Activated naive CD4-positive, alpha-beta T cell treated with anti-CD3 and anti-CD28 coated beads, Interleukin-2, amount 50 U/mL, for 24 hours (primary cell): ENCODE results near the gene GATB.
A peak's percentile ranks its signal among the peaks of the same experiment; 100 is the strongest.

Experiments
- H3K27ac Mint-ChIP-seq: one replicate; pipeline ENCODE4 v1.8.0; 2021; ENCODE audit warnings: mild to moderate bottlenecking, mixed read lengths
- H3K27me3 Mint-ChIP-seq: one replicate; pipeline ENCODE4 v1.8.0; 2021; ENCODE audit warnings: mixed read lengths
- H3K36me3 Mint-ChIP-seq: one replicate; pipeline ENCODE4 v1.8.0; 2021; ENCODE audit warnings: mixed read lengths
- H3K4me1 Mint-ChIP-seq: one replicate; pipeline ENCODE4 v1.8.0; 2021; ENCODE audit warnings: mixed read lengths
- H3K4me3 Mint-ChIP-seq: one replicate; pipeline ENCODE4 v1.8.0; 2021; ENCODE audit warnings: mild to moderate bottlenecking, mixed read lengths
- H3K9me3 Mint-ChIP-seq: one replicate; pipeline ENCODE4 v1.8.0; 2021; ENCODE audit warnings: mixed read lengths

GATB gene, protein sequence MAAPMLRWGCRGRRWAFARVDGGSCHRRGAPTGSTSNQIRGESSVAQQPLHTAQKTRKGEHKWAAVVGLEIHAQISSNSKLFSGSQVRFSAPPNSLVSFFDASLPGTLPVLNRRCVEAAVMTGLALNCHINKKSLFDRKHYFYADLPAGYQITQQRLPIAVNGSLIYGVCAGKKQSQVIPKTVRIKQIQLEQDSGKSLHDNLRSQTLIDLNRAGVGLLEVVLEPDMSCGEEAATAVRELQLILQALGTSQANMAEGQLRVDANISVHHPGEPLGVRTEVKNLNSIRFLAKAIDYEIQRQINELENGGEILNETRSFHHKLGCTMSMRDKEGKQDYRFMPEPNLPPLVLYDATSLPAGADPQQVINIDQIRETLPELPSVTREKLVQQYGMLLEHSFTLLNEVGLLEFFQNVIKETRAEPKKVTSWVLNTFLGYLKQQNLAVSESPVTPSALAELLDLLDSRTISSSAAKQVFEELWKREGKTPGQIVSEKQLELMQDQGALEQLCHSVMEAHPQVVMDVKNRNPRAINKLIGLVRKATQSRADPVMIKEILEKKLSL

DNA sequence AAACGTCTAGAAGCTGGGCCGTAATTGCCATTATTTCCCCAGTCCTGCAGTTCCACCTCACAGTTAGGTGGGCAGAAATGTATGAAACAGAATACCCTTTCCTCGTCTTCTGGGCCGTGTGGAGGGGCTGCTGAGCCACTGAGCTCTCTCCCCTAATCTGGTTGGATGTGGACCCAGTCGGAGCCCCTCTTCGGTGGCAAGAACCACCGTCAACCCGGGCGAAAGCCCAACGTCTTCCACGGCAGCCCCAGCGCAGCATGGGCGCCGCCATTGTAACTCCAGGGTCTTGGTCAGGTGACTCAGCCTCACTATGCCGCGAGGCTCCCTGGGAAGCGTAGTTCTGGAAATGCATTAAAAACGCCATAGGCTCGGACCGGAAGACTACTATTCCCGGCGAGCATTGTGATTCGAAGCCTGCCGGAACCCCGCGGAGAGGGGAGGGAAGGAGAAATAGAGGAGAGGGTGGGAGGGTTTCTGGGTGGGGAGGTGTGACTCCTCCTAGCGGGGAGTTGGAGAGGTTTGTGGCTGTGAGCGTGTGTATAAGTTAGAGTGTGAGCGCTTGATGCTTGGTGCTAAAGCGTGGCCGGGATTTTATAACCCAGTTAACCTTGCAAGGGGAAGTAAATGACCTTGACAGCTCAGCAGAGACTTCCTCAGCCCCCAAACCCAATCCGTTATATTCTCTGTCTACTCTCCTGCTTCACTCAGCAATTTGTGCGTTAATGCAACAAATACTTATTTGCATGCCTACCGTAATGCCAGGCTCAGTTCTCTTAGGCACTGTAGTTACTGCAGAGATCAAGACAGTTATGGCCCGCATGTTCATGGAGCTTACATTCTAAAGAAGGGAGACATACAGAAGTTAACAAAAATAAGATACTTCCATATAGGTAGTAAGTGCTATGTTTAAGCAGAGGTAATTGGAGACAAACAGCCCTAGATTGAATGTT, at the start of gene GATB:
Gene GATB (minus strand): TSS at position 296 of the 950 bp plus-strand sequence. CDS start 25 bp downstream, at position 271.
- no peaks in the 10 kb centered on the region for H3K9me3 Mint-ChIP-seq
- H3K27me3 Mint-ChIP-seq, result no peaks in the 10 kb centered on the region
- peak within 1 kb of the TSS; percentile 99 for H3K4me3 Mint-ChIP-seq
- H3K36me3 Mint-ChIP-seq, result peaks cover 6% of the 10 kb centered on the region
- H3K4me1 Mint-ChIP-seq, result peaks cover 19% of the 10 kb centered on the region
- H3K27ac Mint-ChIP-seq, result peak within 1 kb of the TSS; percentile 99

DNA sequence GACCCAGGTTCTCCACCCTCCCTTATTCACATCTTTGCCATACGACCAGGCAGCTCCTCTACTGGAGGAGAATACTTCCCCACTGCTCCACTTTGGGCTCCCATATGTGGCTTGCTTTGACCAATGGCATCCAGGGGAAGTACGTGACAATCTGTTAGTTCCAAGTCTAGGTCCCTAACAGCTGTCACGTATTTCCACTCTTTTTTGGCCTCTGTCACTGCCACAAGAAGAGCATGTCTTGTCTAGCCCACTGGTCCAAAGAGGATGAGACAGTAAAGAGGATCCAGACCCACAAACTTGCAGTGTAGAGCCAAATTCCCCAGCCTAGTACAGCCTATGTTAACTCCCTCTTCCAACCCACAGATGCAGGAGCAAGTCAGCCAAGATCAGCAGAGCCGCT, 49.7 kb upstream of the GATB start:
- no peaks in the 10 kb centered on the region for H3K36me3 Mint-ChIP-seq
- H3K27ac Mint-ChIP-seq, result no peak overlapping the region
- no peaks in the 10 kb centered on the region for H3K9me3 Mint-ChIP-seq
- no peak overlapping the region for H3K4me3 Mint-ChIP-seq
- H3K27me3 Mint-ChIP-seq, result no peaks in the 10 kb centered on the region
- peaks cover 7% of the 10 kb centered on the region for H3K4me1 Mint-ChIP-seq

DNA sequence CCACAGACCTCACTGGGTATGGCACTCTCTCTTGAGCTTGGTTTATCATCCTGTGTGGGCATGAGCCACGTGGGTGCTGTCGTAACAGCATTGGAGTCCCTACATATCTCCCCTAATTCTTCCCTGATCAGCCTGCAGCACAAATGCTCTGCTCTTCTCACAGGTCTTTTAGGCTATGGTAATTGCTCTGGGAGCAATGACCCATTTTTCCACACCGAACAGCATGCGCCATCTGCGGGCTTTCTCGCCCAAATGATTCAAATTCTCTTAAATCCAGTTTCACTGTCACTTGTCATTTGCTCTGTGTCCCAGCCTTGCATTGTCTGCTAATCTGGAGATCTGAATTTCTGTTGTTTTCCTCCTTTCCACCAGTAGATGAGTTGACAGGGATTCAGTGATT, 48.9 kb upstream of the GATB start:
- no peaks in the 10 kb centered on the region for H3K9me3 Mint-ChIP-seq
- no peaks in the 10 kb centered on the region for H3K27me3 Mint-ChIP-seq
- no peak overlapping the region for H3K4me3 Mint-ChIP-seq
- peaks cover 7% of the 10 kb centered on the region for H3K4me1 Mint-ChIP-seq
- no peak overlapping the region for H3K27ac Mint-ChIP-seq
- H3K36me3 Mint-ChIP-seq, result no peaks in the 10 kb centered on the region

DNA sequence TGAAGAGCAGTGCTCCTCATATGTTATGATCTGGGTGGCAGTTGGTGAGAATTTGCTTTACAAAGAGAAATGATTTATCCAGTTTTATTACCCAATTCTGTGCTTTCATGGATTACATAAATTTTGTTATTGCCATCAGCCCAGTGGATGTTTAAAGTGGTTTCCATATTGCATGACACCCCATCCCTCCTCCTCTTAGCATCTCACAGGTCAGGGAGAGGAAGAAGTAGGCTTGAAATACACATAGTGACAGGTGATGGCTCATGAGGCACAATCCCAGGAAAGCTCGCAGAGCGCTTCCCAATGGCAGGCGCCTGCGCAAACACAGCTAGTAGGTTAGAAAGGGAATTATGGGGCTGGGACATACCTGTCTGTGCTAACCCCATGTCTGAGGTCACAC, 47.7 kb upstream of the GATB start:
- no peaks in the 10 kb centered on the region for H3K27me3 Mint-ChIP-seq
- H3K36me3 Mint-ChIP-seq, result no peaks in the 10 kb centered on the region
- no peak overlapping the region for H3K4me3 Mint-ChIP-seq
- peaks cover 7% of the 10 kb centered on the region for H3K4me1 Mint-ChIP-seq
- H3K27ac Mint-ChIP-seq, result no peak overlapping the region
- no peaks in the 10 kb centered on the region for H3K9me3 Mint-ChIP-seq

DNA sequence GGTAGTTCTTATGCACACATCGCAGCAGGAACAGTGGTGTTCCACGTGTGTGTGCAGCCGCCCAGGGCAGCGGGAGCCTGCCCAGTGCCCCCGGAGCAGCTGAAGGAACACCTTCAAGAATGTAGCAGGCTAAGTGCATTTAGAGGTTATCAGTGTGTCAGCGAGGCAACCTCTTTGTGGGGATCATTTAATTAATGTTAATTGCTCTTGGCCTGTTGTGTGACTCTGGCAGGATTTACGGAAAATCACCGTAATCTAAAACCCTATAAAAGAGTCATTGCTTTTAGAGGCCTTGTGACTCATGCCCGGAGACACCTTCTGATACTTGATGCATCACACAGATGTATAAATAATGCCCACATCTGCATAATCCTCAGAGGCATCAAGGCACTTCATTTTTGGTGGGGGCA, 47.3 kb upstream of the GATB start:
- Mint-ChIP-seq H3K36me3 (no peaks in the 10 kb centered on the region), H3K4me1 (peaks cover 7% of the 10 kb centered on the region), H3K9me3 (no peaks in the 10 kb centered on the region), H3K27me3 (no peaks in the 10 kb centered on the region), H3K4me3 (no peak overlapping the region), H3K27ac (no peak overlapping the region)

DNA sequence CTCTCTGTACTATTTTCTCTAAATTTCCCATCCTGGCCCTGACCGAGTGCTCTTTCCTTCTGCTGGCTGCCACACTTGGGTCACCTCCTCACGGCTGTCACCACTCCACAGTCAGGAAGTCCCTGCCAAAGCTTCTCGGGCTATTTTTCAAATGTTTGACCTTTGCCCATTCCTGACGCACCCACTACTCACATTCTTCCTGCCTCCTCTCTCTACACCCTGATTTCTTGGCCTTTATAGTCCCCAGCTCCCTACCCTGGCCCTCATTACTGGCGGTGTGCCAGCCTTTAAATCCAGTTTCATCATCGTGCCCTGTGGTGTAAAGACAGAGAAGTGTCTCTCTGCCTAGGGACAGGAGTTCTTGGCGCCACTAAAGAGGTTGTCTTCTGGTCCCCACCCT, 46.4 kb upstream of the GATB start:
- no peaks in the 10 kb centered on the region for H3K36me3 Mint-ChIP-seq
- H3K4me1 Mint-ChIP-seq, result peaks cover 7% of the 10 kb centered on the region
- no peaks in the 10 kb centered on the region for H3K9me3 Mint-ChIP-seq
- no peak overlapping the region for H3K27ac Mint-ChIP-seq
- no peak overlapping the region for H3K4me3 Mint-ChIP-seq
- H3K27me3 Mint-ChIP-seq, result no peaks in the 10 kb centered on the region

DNA sequence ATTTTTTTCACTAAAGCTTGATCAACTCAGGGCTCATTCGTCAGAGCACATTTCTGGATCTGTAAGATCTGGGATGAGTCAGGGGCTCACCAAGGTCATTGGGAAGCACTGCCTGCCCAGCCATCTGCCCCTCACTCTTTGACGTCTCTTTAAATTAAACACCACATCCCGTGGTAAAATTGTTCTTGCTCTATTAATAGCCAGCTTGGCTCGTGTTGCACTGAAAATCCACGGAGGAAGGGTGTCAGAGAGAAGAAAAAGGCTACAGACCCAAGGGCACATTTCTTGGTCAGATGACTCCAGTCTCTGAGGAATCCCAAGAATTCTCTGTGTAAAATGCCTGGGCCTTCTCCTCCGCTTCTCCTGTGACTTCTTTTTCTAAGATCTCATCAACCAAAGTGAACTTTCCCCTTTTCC, 45.7 kb upstream of the GATB start:
- H3K4me1 Mint-ChIP-seq, result peaks cover 2% of the 10 kb centered on the region
- H3K27me3 Mint-ChIP-seq, result no peaks in the 10 kb centered on the region
- no peak overlapping the region for H3K27ac Mint-ChIP-seq
- H3K36me3 Mint-ChIP-seq, result no peaks in the 10 kb centered on the region
- H3K4me3 Mint-ChIP-seq, result no peak overlapping the region
- H3K9me3 Mint-ChIP-seq, result no peaks in the 10 kb centered on the region

DNA sequence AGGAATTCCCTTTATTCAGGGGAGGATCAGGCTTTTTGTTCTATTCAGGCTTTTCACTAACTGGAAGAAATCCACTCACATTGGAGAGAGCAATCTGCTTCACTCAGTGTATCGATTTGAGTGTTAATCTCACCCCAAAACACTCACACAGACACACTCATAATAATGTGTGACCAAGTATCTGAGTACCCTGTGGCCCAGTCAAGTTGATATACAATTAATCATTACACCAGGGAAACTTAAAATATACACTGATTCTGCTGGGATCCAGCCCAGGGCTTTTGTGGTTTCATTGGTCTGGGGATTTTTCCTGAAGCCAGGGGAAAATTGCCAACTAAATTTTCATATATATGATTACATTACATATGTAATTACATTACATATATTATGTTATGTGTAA, 44.0 kb upstream of the GATB start:
- H3K27me3 Mint-ChIP-seq, result no peaks in the 10 kb centered on the region
- H3K36me3 Mint-ChIP-seq, result no peaks in the 10 kb centered on the region
- no peak overlapping the region for H3K27ac Mint-ChIP-seq
- H3K4me1 Mint-ChIP-seq, result no peaks in the 10 kb centered on the region
- no peak overlapping the region for H3K4me3 Mint-ChIP-seq
- no peaks in the 10 kb centered on the region for H3K9me3 Mint-ChIP-seq

DNA sequence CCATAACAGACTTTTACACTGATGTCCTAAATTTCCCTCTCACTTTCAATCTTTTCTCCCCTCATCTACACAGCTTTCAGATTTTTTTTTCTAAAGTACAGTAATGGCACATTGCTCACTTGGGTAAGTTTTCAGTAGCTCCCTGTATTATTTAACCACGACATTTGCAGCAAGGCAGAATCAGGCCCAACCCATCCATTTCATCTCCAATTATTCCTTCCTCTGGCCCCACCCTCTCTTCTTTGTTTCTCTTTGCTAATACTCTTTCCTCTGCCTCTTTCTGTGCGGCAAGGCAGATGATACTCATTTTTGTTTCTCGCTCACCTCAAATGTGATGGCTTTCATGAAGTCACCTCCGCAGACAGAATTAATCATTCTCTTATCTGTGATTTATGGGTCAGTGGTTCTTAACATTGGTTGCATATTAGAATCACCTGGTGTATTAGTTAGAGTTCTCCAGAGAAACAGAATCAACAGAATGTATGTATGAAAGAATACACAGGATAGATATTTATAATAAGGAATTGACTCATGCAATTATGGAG, 43.4 kb upstream of the GATB start:
- no peaks in the 10 kb centered on the region for H3K9me3 Mint-ChIP-seq
- H3K27me3 Mint-ChIP-seq, result no peaks in the 10 kb centered on the region
- no peak overlapping the region for H3K4me3 Mint-ChIP-seq
- no peak overlapping the region for H3K27ac Mint-ChIP-seq
- no peaks in the 10 kb centered on the region for H3K4me1 Mint-ChIP-seq
- no peaks in the 10 kb centered on the region for H3K36me3 Mint-ChIP-seq

DNA sequence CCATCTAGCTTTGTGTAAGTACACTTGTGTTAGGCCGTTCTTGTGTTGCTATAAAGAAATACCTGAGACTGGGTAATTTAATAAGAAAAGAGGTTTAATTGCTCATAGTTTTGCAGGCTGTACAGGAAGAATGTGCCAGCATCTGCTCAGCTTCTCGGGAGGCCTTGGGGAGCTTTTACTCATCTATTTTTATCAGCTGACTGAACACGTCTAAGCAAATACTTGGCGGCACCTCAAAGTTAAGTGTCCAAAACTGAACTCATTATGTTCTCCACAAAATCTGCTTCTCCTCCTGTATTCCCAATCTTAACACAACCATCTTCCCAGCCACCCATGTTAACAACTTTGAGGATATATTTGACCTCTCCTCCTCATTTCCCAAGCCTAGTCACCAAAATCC, 42.4 kb upstream of the GATB start:
- Mint-ChIP-seq H3K27ac (no peak overlapping the region), H3K9me3 (no peaks in the 10 kb centered on the region), H3K4me3 (no peak overlapping the region), H3K27me3 (no peaks in the 10 kb centered on the region), H3K36me3 (no peaks in the 10 kb centered on the region), H3K4me1 (no peaks in the 10 kb centered on the region)

DNA sequence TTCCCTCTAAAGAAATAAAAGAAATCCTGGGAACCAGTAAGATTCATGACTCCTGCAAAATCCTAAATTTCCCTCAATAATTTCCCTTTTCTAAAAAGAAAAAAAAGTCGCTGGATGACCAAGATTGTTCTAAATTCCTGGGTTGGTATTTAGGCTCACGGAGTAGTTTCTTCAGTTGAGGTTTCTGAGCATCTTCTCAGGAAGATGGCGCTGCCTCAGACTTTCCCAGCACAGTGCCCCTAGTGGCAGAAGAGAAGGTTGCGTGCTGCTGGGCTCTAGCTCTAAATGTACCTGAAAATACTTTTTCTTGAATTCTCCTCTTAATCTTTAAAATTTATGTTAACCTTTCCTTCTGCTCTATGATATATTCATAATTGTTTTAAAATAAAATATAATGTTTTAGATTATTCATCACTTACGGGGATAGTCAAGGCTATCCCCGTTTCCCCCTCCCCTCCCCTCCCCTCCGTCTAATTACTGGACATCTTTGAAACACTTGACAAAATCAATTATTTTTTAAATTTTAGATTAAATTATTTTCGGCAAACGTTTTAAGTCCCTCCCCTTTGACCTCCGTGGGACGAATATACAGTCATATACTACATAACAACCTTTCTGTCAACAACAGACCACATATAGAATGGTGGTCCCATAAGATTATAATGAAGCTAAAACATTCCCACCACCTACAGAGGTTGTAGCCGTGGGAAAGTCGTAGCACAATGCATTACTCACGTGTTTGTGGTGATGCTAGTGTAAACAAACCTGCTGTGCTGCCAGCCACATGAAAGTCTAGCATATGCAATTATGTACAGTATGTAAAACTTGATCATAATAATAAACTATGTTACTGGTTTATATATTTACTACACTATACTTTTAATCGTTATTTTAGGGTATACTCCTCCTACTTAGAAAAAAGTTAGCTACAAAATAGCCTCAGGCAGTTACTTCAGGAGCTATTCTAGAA, 41.0 kb upstream of the GATB start:
- no peaks in the 10 kb centered on the region for H3K27me3 Mint-ChIP-seq
- no peak overlapping the region for H3K4me3 Mint-ChIP-seq
- H3K9me3 Mint-ChIP-seq, result no peaks in the 10 kb centered on the region
- H3K4me1 Mint-ChIP-seq, result no peaks in the 10 kb centered on the region
- H3K36me3 Mint-ChIP-seq, result no peaks in the 10 kb centered on the region
- H3K27ac Mint-ChIP-seq, result no peak overlapping the region

DNA sequence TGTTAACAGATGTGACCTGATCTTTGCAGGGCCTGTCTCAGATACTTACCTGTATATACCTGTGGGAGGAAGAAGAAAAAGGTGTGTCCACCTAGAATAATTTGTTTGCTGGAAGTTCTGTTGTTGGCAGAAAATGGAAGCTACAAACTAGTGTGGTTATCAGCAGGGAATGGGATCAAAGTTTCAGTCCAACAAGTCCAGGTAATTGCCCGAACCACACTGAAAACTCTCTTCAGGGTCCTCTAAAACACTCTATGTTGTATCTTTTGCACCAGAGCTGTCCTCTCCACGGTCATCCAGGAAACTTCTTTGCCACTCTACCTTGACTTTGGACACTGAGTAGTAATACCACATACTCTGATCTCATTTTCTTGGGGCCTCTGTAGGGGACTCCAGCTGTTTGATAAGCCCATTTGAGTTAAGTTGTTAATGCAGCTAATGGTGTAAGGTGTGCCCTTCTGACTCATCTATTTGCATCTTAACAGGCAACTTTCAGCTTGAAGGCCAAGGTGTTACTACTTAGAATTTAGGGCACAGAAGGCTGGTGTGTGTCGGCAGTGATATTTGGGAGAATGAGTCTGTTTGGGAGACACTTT, 38.7 kb upstream of the GATB start:
- no peaks in the 10 kb centered on the region for H3K9me3 Mint-ChIP-seq
- H3K4me1 Mint-ChIP-seq, result no peaks in the 10 kb centered on the region
- H3K27ac Mint-ChIP-seq, result no peak overlapping the region
- H3K36me3 Mint-ChIP-seq, result no peaks in the 10 kb centered on the region
- H3K27me3 Mint-ChIP-seq, result no peaks in the 10 kb centered on the region
- no peak overlapping the region for H3K4me3 Mint-ChIP-seq

DNA sequence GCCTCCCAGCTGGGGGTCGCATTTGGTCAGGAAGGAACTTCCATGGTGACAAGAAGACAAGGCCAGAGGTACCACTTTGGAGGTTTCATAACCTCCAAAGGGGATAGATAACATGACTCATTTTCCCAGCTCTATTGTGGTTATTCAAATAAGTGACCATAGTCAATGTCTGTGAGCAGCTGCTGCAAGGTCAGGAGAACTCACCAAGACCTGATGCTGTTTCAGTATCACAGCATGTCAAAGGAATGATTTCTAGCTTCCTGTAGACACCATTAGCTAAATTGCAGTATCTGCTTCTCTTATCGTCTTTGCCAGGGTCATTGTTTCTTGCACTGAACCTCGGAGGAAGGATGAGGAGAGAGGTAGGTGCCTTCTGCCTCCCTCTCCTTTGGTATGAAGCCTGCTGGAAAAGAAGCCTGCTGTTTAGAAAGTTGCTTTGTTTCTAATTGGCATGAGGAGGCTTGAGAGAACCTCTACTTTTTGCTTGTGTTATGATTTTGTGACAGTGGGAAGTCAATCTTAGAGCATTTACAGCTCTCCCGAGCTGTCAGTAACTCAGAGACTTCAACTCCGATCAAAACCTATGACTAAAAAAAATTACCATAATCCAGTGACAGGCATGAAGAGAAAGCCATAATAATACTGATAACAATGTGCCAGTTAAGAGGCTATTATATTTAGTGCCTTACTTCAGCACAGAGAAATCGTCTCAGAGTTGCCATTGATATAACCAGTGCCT, 38.0 kb upstream of the GATB start:
- no peaks in the 10 kb centered on the region for H3K36me3 Mint-ChIP-seq
- H3K9me3 Mint-ChIP-seq, result no peaks in the 10 kb centered on the region
- no peaks in the 10 kb centered on the region for H3K27me3 Mint-ChIP-seq

DNA sequence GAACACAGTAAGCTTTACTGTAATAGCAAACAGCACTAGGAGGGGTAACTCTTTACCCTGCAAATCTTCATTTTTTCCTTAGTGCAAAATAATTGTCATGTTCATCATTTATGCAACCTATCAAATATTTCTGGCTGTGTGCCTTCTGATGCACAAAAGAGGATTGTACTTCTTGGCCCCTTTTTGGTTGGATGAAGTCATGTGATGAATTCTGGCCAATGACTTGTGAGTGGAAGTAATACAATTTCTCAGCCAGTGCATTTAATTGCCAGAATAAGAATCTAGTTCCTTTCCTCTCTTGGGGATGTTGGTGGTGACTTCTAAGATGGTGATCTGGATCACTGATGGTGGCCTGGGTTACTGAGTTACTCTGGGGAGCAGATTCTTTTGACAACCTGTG, 37.0 kb upstream of the GATB start:
- H3K4me3 Mint-ChIP-seq, result no peak overlapping the region
- no peaks in the 10 kb centered on the region for H3K27me3 Mint-ChIP-seq
- H3K27ac Mint-ChIP-seq, result no peak overlapping the region
- no peaks in the 10 kb centered on the region for H3K4me1 Mint-ChIP-seq
- H3K36me3 Mint-ChIP-seq, result no peaks in the 10 kb centered on the region
- H3K9me3 Mint-ChIP-seq, result no peaks in the 10 kb centered on the region

More for the DNA sequence above, 38.0 kb upstream of the GATB start:
- no peaks in the 10 kb centered on the region for H3K4me1 Mint-ChIP-seq
- no peak overlapping the region for H3K4me3 Mint-ChIP-seq
- no peak overlapping the region for H3K27ac Mint-ChIP-seq
